ENCODE data around the gene NDE1.
A peak's percentile ranks its signal among the peaks of the same experiment; 100 is the strongest.
"Not testable (repeated sequence)": the region's sequence is repeated elsewhere in the genome, so short reads cannot be mapped to it uniquely, and the experiment has no call there.

The NDE1 gene

DNA sequence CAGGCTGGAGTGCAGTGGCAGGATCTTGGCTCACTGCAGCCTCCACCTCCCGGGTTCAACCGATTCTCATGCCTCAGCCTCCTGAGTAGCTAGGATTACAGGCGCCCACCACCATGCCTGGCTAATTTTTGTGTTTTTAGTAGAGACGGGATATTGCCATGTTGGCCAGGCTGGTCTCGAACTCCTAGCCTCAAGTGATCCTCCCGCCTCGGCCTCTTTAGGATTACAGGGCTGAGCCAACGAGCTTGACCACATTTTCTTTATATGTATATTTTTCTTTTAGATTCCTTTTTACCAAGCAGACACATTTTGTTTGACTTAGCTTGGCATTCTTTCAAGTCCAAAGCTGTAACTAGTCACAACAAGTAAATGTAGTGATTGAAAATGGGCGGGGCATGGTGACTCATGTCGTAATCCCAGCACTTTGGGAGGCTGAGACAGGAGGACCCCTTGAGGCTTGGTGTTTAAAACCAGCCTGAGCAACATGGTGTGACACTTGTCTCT, 5.0 kb upstream of the NDE1 start:
- not testable (repeated sequence) for H3K36me3 ChIP-seq (ENCODE audit: insufficient read depth, low read length); H3K9me3 ChIP-seq (replicated peaks; ENCODE audit: low read length); H3K9ac ChIP-seq (ENCODE audit: low read depth, low read length); H3K4me3 ChIP-seq (ENCODE audit: low read length); H3K27me3 ChIP-seq (ENCODE audit: control insufficient read depth, insufficient read depth, low read length); H3K4me2 ChIP-seq (ENCODE audit: low read length)
- H3K4me1 ChIP-seq (ENCODE audit: control insufficient read depth, insufficient read depth, low read length), result peaks cover 30% of the 10 kb centered on the region

DNA sequence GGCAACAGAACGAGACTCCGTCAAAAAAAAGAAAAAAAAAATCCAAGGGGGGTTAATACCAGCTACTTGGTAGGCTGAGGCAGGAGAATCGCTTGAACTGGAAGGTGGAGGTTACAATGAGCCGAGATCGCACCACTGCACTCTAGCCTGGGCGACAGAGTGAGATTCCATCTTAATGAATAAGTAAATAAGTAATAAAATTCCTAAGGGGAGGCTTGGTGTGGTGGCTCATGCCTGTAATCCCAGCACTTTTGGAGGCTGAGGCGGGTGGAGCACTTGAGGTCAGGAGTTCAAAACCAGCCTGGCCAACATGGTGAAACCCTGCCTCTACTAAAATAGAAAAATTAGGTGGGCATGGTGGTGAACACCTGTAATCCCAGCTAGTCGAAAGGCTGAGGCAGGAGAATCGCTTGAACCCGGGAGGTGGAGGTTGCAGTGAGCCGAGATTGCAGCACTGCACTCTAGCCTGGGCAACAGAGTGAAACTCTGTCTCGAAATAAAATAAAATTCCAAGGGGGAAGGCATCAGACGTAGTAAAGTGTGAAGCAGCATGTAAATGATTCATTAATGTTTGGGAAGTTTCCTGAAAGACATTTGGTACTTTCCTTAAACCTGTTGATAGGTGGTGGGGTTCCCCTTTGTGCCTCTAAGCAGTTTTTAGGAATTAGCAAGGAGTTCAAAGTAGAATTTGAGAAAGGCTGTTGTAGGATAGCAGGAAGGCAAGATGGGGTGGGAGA, 3.3 kb upstream of the NDE1 start:
- H3K36me3 ChIP-seq (ENCODE audit: insufficient read depth, low read length); H3K4me3 ChIP-seq (ENCODE audit: low read length); H3K4me2 ChIP-seq (ENCODE audit: low read length); H3K9me3 ChIP-seq (replicated peaks; ENCODE audit: low read length); H3K9ac ChIP-seq (ENCODE audit: low read depth, low read length); H3K27me3 ChIP-seq (ENCODE audit: control insufficient read depth, insufficient read depth, low read length): not testable (repeated sequence)
- H3K4me1 ChIP-seq (ENCODE audit: control insufficient read depth, insufficient read depth, low read length), result peaks cover 29% of the 10 kb centered on the region

DNA sequence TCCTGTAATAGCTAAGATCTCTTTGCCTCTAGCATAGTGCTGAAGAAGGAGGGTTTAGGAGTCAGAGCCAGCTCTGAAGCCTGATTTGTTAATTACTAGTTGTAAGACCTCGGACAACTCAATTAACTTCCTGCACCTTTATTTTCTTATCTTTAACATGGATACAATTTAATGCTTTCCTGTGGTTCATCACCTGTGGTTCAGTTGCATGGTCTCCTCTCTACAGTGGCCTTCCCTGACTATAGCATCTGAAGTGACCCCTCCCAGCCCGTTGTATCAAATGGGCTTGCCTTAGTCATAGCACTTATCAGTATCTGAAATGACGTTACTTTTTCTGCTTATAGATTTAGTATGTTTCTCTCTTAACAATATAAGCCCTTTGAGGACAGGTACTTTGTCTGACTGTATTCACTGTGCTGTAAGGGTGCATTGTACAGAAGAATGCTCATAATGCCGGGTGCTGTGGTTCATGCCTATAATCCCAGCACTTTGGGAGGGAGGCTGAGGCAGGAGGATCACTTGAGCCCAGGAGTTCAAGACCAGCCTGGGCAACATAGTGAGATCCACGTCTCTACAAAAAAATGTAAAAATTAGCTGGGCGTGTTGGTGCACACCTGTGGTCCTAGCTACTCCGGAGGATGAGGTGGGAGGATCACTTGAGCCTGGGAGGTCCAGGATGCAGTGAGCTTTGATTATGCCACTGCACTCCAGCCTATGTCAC, 2.6 kb upstream of the NDE1 start:
- no peaks in the 10 kb centered on the region for H3K9me3 ChIP-seq (replicated peaks; ENCODE audit: low read length)
- no peaks in the 10 kb centered on the region for H3K27me3 ChIP-seq (ENCODE audit: control insufficient read depth, insufficient read depth, low read length)
- H3K9ac ChIP-seq (ENCODE audit: low read depth, low read length), result no peak overlapping the region
- peaks cover 5% of the 10 kb centered on the region for H3K36me3 ChIP-seq (ENCODE audit: insufficient read depth, low read length)
- peaks cover 30% of the 10 kb centered on the region for H3K4me1 ChIP-seq (ENCODE audit: control insufficient read depth, insufficient read depth, low read length)
- no peak overlapping the region for H3K4me2 ChIP-seq (ENCODE audit: low read length)
- H3K4me3 ChIP-seq (ENCODE audit: low read length), result no peak overlapping the region

DNA sequence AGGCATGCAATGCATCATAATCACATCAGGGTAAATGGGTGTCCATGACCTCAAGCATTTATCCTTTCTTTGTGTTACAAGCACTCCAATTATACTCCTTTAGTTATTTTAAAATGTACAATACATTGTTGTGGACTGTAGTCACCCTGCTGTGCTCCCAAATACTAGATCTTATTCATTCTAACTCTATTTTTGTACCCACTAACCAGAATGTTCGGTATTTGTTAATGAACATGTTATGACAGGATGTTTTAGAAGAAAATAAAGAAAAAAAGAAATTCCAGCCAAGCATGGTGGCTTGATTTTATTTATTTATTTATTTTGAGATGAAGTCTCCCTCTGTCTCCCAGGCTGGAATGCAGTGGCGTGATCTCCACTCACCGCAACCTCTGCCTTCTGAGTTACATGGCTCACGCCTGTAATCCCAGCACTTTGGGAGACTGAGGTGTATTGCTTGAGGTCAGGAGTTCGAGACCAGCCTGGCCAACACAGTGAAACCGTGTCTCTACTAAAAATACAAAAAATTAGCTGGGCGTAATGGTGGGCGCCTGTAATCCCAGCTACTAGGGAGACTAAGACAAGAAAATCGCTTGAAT, 1.8 kb upstream of the NDE1 start:
- no peaks in the 10 kb centered on the region for H3K9me3 ChIP-seq (replicated peaks; ENCODE audit: low read length)
- no peaks in the 10 kb centered on the region for H3K27me3 ChIP-seq (ENCODE audit: control insufficient read depth, insufficient read depth, low read length)
- H3K4me2 ChIP-seq (ENCODE audit: low read length), result no peak overlapping the region
- H3K4me1 ChIP-seq (ENCODE audit: control insufficient read depth, insufficient read depth, low read length), result peaks cover 36% of the 10 kb centered on the region
- H3K4me3 ChIP-seq (ENCODE audit: low read length), result no peak overlapping the region
- no peak overlapping the region for H3K9ac ChIP-seq (ENCODE audit: low read depth, low read length)
- peaks cover 5% of the 10 kb centered on the region for H3K36me3 ChIP-seq (ENCODE audit: insufficient read depth, low read length)

DNA sequence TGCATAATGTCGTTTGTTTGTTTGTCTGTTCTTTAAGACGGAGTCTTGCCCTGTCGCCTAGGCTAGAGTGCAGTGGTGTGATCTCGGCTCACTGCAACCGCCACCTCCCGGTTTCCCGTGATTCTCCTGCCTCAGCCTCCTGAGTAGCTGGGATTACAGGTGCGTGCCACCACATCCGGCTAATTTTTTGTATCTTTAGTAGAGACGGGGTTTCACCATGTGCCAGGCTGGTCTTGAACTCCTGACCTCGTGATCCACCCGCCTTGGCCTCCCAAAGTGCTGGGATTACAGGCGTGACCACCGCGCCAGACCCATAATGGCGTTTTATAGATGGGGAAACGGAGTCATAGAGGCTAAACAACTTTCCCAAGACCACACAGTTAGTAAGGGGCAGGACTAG, 734 bp upstream of the NDE1 start:
- peak overlapping the region; percentile 91 for H3K4me2 ChIP-seq (ENCODE audit: low read length)
- peak overlapping the region; percentile 92 for H3K9ac ChIP-seq (ENCODE audit: low read depth, low read length)
- not testable (repeated sequence) for H3K36me3 ChIP-seq (ENCODE audit: insufficient read depth, low read length); H3K9me3 ChIP-seq (replicated peaks; ENCODE audit: low read length); H3K27me3 ChIP-seq (ENCODE audit: control insufficient read depth, insufficient read depth, low read length)
- H3K4me3 ChIP-seq (ENCODE audit: low read length), result peak overlapping the region; percentile 99
- peaks cover 36% of the 10 kb centered on the region for H3K4me1 ChIP-seq (ENCODE audit: control insufficient read depth, insufficient read depth, low read length)

GRCh38 chr16:15649727-15650018, 372 bp upstream of the NDE1 start:
- Histone ChIP-seq H3K4me1 (ENCODE audit: control insufficient read depth, insufficient read depth, low read length) (peaks cover 33% of the 10 kb centered on the region), H3K4me2 (ENCODE audit: low read length) (peak overlapping the region; percentile 91), H3K9me3 (replicated peaks; ENCODE audit: low read length) (no peaks in the 10 kb centered on the region), H3K36me3 (ENCODE audit: insufficient read depth, low read length) (peaks cover 5% of the 10 kb centered on the region), H3K9ac (ENCODE audit: low read depth, low read length) (peak overlapping the region; percentile 92), H3K27me3 (ENCODE audit: control insufficient read depth, insufficient read depth, low read length) (no peaks in the 10 kb centered on the region), H3K4me3 (ENCODE audit: low read length) (peak overlapping the region; percentile 99)

- H3K4me3 ChIP-seq (ENCODE audit: low read length), result peak overlapping the region; percentile 99
- peaks cover 30% of the 10 kb centered on the region for H3K4me1 ChIP-seq (ENCODE audit: control insufficient read depth, insufficient read depth, low read length)
- peak overlapping the region; percentile 85 for H3K4me2 ChIP-seq (ENCODE audit: low read length)
- peak overlapping the region; percentile 92 for H3K9ac ChIP-seq (ENCODE audit: low read depth, low read length)
- H3K36me3 ChIP-seq (ENCODE audit: insufficient read depth, low read length), result peaks cover 9% of the 10 kb centered on the region
- H3K27me3 ChIP-seq (ENCODE audit: control insufficient read depth, insufficient read depth, low read length), result no peaks in the 10 kb centered on the region
- no peaks in the 10 kb centered on the region for H3K9me3 ChIP-seq (replicated peaks; ENCODE audit: low read length)
Observed at GRCh38 chr16:15650698-15651171, 690 bp downstream of the NDE1 start.

DNA sequence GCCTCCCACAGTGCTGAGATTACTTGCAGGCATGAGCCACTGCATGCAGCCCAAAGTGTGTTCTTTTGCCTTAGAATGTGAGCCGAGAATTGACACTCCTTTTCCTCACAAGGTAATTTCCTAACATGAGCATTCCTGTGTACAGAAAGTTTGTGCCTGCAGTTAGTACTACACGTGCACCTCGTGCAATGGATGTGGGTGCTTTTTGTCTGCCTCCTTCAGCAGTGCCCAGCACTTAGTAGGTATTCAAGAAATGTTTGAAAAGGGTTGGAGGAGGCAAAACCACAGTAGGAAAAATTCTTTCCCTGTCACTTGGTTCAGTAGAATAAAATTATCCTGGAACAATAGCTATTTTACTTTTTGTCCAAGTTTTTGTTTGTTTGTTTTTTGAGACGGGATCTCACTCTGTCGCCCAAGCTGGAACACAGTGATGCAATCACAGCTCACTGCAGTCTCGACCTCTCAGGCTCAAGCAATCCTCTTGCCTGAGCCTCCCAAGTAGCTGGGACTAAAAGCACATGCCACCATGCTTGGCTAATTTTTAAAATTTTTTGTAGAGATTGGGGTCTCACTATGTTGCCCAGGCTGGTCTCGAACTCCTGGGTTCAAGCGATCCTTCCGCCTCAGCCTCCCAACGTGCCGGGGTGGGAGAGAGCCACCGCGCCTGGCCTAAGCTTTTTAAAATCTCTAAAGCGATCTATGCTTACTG, 2.4 kb downstream of the NDE1 start:
- Histone ChIP-seq H3K9ac (ENCODE audit: low read depth, low read length) (no peak overlapping the region), H3K36me3 (ENCODE audit: insufficient read depth, low read length) (peaks cover 9% of the 10 kb centered on the region), H3K9me3 (replicated peaks; ENCODE audit: low read length) (no peaks in the 10 kb centered on the region), H3K4me1 (ENCODE audit: control insufficient read depth, insufficient read depth, low read length) (peaks cover 30% of the 10 kb centered on the region), H3K4me2 (ENCODE audit: low read length) (peak overlapping the region; percentile 58), H3K27me3 (ENCODE audit: control insufficient read depth, insufficient read depth, low read length) (no peaks in the 10 kb centered on the region), H3K4me3 (ENCODE audit: low read length) (no peak overlapping the region)

DNA sequence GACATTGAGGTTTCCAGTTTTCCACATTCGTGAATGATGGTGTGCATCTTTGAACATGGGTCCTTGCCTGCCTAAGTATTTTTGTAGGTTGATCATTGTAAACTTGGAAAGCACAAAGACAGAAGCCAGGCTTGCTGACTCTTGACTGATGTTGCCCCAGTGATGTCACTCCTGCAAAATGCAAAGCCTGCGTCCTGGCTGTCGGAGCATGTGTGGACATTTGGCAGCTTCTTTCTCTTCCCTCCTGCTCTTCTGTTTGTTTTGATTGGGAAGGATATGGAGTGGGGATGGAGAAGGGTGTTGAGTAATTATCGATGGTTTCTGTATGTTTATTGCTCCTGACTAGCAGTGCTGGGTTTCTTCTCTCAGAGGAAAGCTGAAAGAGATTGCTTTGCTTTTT, 3.2 kb downstream of the NDE1 start:
- H3K9ac ChIP-seq (ENCODE audit: low read depth, low read length), result no peak overlapping the region
- H3K27me3 ChIP-seq (ENCODE audit: control insufficient read depth, insufficient read depth, low read length), result no peaks in the 10 kb centered on the region
- H3K4me3 ChIP-seq (ENCODE audit: low read length), result peak overlapping the region; percentile 7

GRCh38 chr16:15654591-15654990, 4.5 kb downstream of the NDE1 start:
- Histone ChIP-seq H3K36me3 (ENCODE audit: insufficient read depth, low read length) (peaks cover 9% of the 10 kb centered on the region), H3K4me3 (ENCODE audit: low read length) (no peak overlapping the region), H3K9ac (ENCODE audit: low read depth, low read length) (no peak overlapping the region), H3K9me3 (replicated peaks; ENCODE audit: low read length) (no peaks in the 10 kb centered on the region), H3K27me3 (ENCODE audit: control insufficient read depth, insufficient read depth, low read length) (no peaks in the 10 kb centered on the region), H3K4me2 (ENCODE audit: low read length) (no peak overlapping the region), H3K4me1 (ENCODE audit: control insufficient read depth, insufficient read depth, low read length) (peaks cover 25% of the 10 kb centered on the region)

More for the DNA sequence above, 3.2 kb downstream of the NDE1 start:
- Histone ChIP-seq H3K4me2 (ENCODE audit: low read length) (peak overlapping the region; percentile 58), H3K4me1 (ENCODE audit: control insufficient read depth, insufficient read depth, low read length) (peaks cover 30% of the 10 kb centered on the region), H3K9me3 (replicated peaks; ENCODE audit: low read length) (no peaks in the 10 kb centered on the region), H3K36me3 (ENCODE audit: insufficient read depth, low read length) (peaks cover 9% of the 10 kb centered on the region)

GRCh38 chr16:15655561-15655960, 5.5 kb downstream of the NDE1 start:
- not testable (repeated sequence) for H3K4me3 ChIP-seq (ENCODE audit: low read length); H3K4me2 ChIP-seq (ENCODE audit: low read length); H3K27me3 ChIP-seq (ENCODE audit: control insufficient read depth, insufficient read depth, low read length); H3K9me3 ChIP-seq (replicated peaks; ENCODE audit: low read length); H3K9ac ChIP-seq (ENCODE audit: low read depth, low read length)
- peaks cover 14% of the 10 kb centered on the region for H3K36me3 ChIP-seq (ENCODE audit: insufficient read depth, low read length)
- peaks cover 23% of the 10 kb centered on the region for H3K4me1 ChIP-seq (ENCODE audit: control insufficient read depth, insufficient read depth, low read length)
